ENCODE measurements around the gene TMEM82.
A peak's percentile ranks its signal among the peaks of the same experiment; 100 is the strongest.
"Not testable (repeated sequence)": the region's sequence is repeated elsewhere in the genome, so short reads cannot be mapped to it uniquely, and the experiment has no call there.

TMEM82 gene

GRCh38 chr1:15742339-15742801 lies at the start of gene TMEM82:
Gene TMEM82 (plus strand): TSS chr1:15742499. CDS start chr1:15742560, 61 bp downstream.
- DNase-seq (ENCODE audit: low read depth in 2 of 2): no peak

- DNase-seq (ENCODE audit: low read depth in 2 of 2): no peak
Observed at GRCh38 chr1:15693371-15693770, 48.9 kb upstream of the TMEM82 start.

GRCh38 chr1:15696956-15697521 lies 45.3 kb upstream of the TMEM82 start:
- no peak for DNase-seq (ENCODE audit: low read depth in 2 of 2)

- DNase-seq (ENCODE audit: low read depth in 2 of 2): no peak
Observed at GRCh38 chr1:15698201-15698600, 44.1 kb upstream of the TMEM82 start.

GRCh38 chr1:15699321-15699720 lies 43.0 kb upstream of the TMEM82 start:
- DNase-seq (ENCODE audit: low read depth in 2 of 2): not testable (repeated sequence)

- no peak for DNase-seq (ENCODE audit: low read depth in 2 of 2)
Observed at GRCh38 chr1:15700508-15700907, 41.8 kb upstream of the TMEM82 start.

- DNase-seq (ENCODE audit: low read depth in 2 of 2): no peak
Observed at GRCh38 chr1:15701784-15702183, 40.5 kb upstream of the TMEM82 start.

GRCh38 chr1:15702722-15703550 lies 39.4 kb upstream of the TMEM82 start:
- no peak for DNase-seq (ENCODE audit: low read depth in 2 of 2)

- DNase-seq (ENCODE audit: low read depth in 2 of 2): peak; percentile 64 to 67
Observed at GRCh38 chr1:15703562-15703961, 38.7 kb upstream of the TMEM82 start.

- DNase-seq (ENCODE audit: low read depth in 2 of 2): no peak
Observed at GRCh38 chr1:15704526-15705183, 37.6 kb upstream of the TMEM82 start.

GRCh38 chr1:15705184-15705566 lies 37.1 kb upstream of the TMEM82 start:
- DNase-seq (ENCODE audit: low read depth in 2 of 2): no peak

GRCh38 chr1:15706751-15707150 lies 35.5 kb upstream of the TMEM82 start:
- DNase-seq (ENCODE audit: low read depth in 2 of 2): no peak

- DNase-seq (ENCODE audit: low read depth in 2 of 2): no peak
Observed at GRCh38 chr1:15707239-15707925, 34.9 kb upstream of the TMEM82 start.

- DNase-seq (ENCODE audit: low read depth in 2 of 2): no peak
Observed at GRCh38 chr1:15708486-15709137, 33.7 kb upstream of the TMEM82 start.

- DNase-seq (ENCODE audit: low read depth in 2 of 2): no peak
Observed at GRCh38 chr1:15709226-15709625, 33.1 kb upstream of the TMEM82 start.

- no peak for DNase-seq (ENCODE audit: low read depth in 2 of 2)
Observed at GRCh38 chr1:15712168-15712567, 30.1 kb upstream of the TMEM82 start.

GRCh38 chr1:15714406-15715136 lies 27.7 kb upstream of the TMEM82 start:
- DNase-seq (ENCODE audit: low read depth in 2 of 2): no peak

GRCh38 chr1:15717418-15718125 lies 24.7 kb upstream of the TMEM82 start:
- DNase-seq (ENCODE audit: low read depth in 2 of 2): no peak

GRCh38 chr1:15718199-15718601 lies 24.1 kb upstream of the TMEM82 start:
- DNase-seq (ENCODE audit: low read depth in 2 of 2): no peak

- no peak for DNase-seq (ENCODE audit: low read depth in 2 of 2)
Observed at GRCh38 chr1:15719381-15720120, 22.7 kb upstream of the TMEM82 start.
